ENCODE measurements around the gene LRRK1. TPM values are rescaled to one million over a fixed set of nuclear protein-coding genes. Genes with fewer than 3 reads are reported as not detected.

LRRK1 gene
- total and polyA plus RNA-seq, 2 experiments from 2014 or later: 2.6 to 4.5 TPM

- TF ChIP-seq, protein P1, sequence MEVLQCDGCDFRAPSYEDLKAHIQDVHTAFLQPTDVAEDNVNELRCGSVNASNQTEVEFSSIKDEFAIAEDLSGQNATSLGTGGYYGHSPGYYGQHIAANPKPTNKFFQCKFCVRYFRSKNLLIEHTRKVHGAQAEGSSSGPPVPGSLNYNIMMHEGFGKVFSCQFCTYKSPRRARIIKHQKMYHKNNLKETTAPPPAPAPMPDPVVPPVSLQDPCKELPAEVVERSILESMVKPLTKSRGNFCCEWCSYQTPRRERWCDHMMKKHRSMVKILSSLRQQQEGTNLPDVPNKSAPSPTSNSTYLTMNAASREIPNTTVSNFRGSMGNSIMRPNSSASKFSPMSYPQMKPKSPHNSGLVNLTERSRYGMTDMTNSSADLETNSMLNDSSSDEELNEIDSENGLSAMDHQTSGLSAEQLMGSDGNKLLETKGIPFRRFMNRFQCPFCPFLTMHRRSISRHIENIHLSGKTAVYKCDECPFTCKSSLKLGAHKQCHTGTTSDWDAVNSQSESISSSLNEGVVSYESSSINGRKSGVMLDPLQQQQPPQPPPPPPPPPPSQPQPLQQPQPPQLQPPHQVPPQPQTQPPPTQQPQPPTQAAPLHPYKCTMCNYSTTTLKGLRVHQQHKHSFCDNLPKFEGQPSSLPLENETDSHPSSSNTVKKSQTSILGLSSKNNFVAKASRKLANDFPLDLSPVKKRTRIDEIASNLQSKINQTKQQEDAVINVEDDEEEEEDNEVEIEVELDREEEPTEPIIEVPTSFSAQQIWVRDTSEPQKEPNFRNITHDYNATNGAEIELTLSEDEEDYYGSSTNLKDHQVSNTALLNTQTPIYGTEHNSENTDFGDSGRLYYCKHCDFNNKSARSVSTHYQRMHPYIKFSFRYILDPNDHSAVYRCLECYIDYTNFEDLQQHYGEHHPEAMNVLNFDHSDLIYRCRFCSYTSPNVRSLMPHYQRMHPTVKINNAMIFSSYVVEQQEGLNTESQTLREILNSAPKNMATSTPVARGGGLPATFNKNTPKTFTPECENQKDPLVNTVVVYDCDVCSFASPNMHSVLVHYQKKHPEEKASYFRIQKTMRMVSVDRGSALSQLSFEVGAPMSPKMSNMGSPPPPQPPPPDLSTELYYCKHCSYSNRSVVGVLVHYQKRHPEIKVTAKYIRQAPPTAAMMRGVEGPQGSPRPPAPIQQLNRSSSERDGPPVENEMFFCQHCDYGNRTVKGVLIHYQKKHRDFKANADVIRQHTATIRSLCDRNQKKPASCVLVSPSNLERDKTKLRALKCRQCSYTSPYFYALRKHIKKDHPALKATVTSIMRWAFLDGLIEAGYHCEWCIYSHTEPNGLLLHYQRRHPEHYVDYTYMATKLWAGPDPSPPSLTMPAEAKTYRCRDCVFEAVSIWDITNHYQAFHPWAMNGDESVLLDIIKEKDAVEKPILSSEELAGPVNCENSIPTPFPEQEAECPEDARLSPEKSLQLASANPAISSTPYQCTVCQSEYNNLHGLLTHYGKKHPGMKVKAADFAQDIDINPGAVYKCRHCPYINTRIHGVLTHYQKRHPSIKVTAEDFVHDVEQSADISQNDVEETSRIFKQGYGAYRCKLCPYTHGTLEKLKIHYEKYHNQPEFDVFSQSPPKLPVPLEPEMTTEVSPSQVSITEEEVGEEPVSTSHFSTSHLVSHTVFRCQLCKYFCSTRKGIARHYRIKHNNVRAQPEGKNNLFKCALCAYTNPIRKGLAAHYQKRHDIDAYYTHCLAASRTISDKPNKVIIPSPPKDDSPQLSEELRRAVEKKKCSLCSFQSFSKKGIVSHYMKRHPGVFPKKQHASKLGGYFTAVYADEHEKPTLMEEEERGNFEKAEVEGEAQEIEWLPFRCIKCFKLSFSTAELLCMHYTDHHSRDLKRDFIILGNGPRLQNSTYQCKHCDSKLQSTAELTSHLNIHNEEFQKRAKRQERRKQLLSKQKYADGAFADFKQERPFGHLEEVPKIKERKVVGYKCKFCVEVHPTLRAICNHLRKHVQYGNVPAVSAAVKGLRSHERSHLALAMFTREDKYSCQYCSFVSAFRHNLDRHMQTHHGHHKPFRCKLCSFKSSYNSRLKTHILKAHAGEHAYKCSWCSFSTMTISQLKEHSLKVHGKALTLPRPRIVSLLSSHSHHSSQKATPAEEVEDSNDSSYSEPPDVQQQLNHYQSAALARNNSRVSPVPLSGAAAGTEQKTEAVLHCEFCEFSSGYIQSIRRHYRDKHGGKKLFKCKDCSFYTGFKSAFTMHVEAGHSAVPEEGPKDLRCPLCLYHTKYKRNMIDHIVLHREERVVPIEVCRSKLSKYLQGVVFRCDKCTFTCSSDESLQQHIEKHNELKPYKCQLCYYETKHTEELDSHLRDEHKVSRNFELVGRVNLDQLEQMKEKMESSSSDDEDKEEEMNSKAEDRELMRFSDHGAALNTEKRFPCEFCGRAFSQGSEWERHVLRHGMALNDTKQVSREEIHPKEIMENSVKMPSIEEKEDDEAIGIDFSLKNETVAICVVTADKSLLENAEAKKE (CRISPR knock-in tag; IDR thresholded peaks at IDR 0.05): no peak
- TF ChIP-seq ZNF114 (CRISPR knock-in tag; IDR thresholded peaks at IDR 0.05) (no peak), STAT1 (IDR thresholded peaks at IDR 0.05; ENCODE audit: unreplicated experiment) (no peak), NANOG (IDR thresholded peaks at IDR 0.05; ENCODE audit: borderline replicate concordance) (no peak)
These were observed 82.6 kb downstream of the LRRK1 start (continued) for GRCh38 chr15:101001796-101002195.

GRCh38 chr15:101003081-101003480 lies 83.9 kb downstream of the LRRK1 start:
- H3K4me3 Mint-ChIP-seq: no peak overlapping the region
- H3K9me3 Mint-ChIP-seq: peaks cover 29% of the 10 kb centered on the region
- Histone ChIP-seq H3K9me2 (ENCODE audit: insufficient read depth) (peaks cover 8% of the 10 kb centered on the region; the same call in 1 of the 2 replicates), H3K79me2 (replicated peaks; ENCODE audit: insufficient read depth) (no peaks in the 10 kb centered on the region), H3K4me1 (ENCODE audit: insufficient read depth) (peaks cover 18% of the 10 kb centered on the region), H3F3A (replicated peaks; ENCODE audit: low read depth) (peaks cover 6% of the 10 kb centered on the region; the same call in 1 of the 2 replicates), H3K4me2 (no peak overlapping the region), H3K27me3 (ENCODE audit: insufficient read depth) (peaks cover 6% of the 10 kb centered on the region), H3K27ac (ENCODE audit: low read depth) (no peak overlapping the region), H4K20me1 (replicated peaks; ENCODE audit: insufficient read depth) (no peaks in the 10 kb centered on the region), H2AFZ (no peak overlapping the region), H3K36me3 (ENCODE audit: insufficient read depth) (no peaks in the 10 kb centered on the region), H3K4me3 (no peak overlapping the region)
- peaks cover 20% of the 10 kb centered on the region; the same call in 2 of the 3 replicates for H3K36me3 Mint-ChIP-seq (ENCODE audit: low read depth)
- peaks cover 13% of the 10 kb centered on the region for H3K27me3 Mint-ChIP-seq (ENCODE audit: insufficient read depth, low read depth, poor library complexity)
- H3K4me1 Mint-ChIP-seq: peaks cover 29% of the 10 kb centered on the region
- DNase-seq (ENCODE audit: low spot score) (no peak), ATAC-seq (no peak)
- H3K27ac Mint-ChIP-seq: no peak overlapping the region
- TF ChIP-seq CTCF (conservative IDR thresholded peaks at IDR 0.05; ENCODE audit: low read depth in 2 of 2) (no peak), JUNB (IDR thresholded peaks at IDR 0.05; ENCODE audit: unreplicated experiment) (no peak), CREB1 (CRISPR knock-in tag; IDR thresholded peaks at IDR 0.05; ENCODE audit: low read depth) (no peak), ZNF331 (CRISPR knock-in tag; IDR thresholded peaks at IDR 0.05; ENCODE audit: low read depth) (no peak), EZH2 (IDR thresholded peaks at IDR 0.05; ENCODE audit: low read depth, unreplicated experiment) (no peak), EZH2phosphoT487 (IDR thresholded peaks at IDR 0.05; ENCODE audit: unreplicated experiment) (no peak), ZNF114 (CRISPR knock-in tag; IDR thresholded peaks at IDR 0.05) (no peak)

Measured in GM23338 (cell line).